ENCODE data around the gene COLEC11.

The COLEC11 gene

DNA sequence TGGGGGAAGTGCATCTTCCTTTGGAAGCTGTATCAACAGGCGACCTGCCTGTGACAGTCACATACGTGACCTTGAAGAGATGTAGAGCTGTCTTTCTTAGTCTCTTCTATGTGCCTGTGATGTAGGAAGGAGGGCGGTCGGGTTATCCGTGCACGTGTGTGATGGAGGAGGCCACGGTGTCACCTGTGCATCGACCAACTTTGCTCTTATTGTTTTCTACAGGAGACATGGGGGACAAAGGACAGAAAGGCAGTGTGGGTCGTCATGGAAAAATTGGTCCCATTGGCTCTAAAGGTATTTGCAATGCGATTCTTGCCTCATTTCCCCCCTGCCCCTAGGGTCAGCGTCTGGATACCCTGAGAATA, 42.4 kb downstream of the COLEC11 start:
- no peaks in the 10 kb centered on the region for H4K20me1 ChIP-seq (ENCODE audit: low read depth, low read length)
- no peaks in the 10 kb centered on the region for H3K27me3 ChIP-seq (ENCODE audit: low read length)
- no peak overlapping the region for H3K4me3 ChIP-seq (ENCODE audit: insufficient read depth, low read length, poor library complexity, severe bottlenecking)
- H3K4me2 ChIP-seq (ENCODE audit: low read depth, low read length, poor library complexity, severe bottlenecking), result no peak overlapping the region
- H3K9ac ChIP-seq (ENCODE audit: low read length), result no peak overlapping the region
- TF ChIP-seq EZH2phosphoT487 (conservative IDR thresholded peaks at IDR 0.05; ENCODE audit: low read length), result no peak
- TF ChIP-seq, protein P1, sequence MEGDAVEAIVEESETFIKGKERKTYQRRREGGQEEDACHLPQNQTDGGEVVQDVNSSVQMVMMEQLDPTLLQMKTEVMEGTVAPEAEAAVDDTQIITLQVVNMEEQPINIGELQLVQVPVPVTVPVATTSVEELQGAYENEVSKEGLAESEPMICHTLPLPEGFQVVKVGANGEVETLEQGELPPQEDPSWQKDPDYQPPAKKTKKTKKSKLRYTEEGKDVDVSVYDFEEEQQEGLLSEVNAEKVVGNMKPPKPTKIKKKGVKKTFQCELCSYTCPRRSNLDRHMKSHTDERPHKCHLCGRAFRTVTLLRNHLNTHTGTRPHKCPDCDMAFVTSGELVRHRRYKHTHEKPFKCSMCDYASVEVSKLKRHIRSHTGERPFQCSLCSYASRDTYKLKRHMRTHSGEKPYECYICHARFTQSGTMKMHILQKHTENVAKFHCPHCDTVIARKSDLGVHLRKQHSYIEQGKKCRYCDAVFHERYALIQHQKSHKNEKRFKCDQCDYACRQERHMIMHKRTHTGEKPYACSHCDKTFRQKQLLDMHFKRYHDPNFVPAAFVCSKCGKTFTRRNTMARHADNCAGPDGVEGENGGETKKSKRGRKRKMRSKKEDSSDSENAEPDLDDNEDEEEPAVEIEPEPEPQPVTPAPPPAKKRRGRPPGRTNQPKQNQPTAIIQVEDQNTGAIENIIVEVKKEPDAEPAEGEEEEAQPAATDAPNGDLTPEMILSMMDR (IDR thresholded peaks at IDR 0.05; ENCODE audit: insufficient read depth, low read length, poor library complexity, severe bottlenecking), result no peak
- H3K36me3 ChIP-seq (ENCODE audit: low read length), result no peaks in the 10 kb centered on the region
- no peaks in the 10 kb centered on the region for H3F3A ChIP-seq (ENCODE audit: insufficient read depth)
- H3K9me3 ChIP-seq (ENCODE audit: insufficient read depth, low read length), result no peaks in the 10 kb centered on the region
- no peaks in the 10 kb centered on the region for H3K79me2 ChIP-seq (ENCODE audit: insufficient read depth, low read length)
- no peak overlapping the region for H3K27ac ChIP-seq (ENCODE audit: low read depth, low read length)
- no peak overlapping the region for H2AFZ ChIP-seq (ENCODE audit: low read depth, low read length, severe bottlenecking)
- no peaks in the 10 kb centered on the region for H3K9me2 ChIP-seq (replicated peaks; ENCODE audit: insufficient read depth, low read length)

DNA sequence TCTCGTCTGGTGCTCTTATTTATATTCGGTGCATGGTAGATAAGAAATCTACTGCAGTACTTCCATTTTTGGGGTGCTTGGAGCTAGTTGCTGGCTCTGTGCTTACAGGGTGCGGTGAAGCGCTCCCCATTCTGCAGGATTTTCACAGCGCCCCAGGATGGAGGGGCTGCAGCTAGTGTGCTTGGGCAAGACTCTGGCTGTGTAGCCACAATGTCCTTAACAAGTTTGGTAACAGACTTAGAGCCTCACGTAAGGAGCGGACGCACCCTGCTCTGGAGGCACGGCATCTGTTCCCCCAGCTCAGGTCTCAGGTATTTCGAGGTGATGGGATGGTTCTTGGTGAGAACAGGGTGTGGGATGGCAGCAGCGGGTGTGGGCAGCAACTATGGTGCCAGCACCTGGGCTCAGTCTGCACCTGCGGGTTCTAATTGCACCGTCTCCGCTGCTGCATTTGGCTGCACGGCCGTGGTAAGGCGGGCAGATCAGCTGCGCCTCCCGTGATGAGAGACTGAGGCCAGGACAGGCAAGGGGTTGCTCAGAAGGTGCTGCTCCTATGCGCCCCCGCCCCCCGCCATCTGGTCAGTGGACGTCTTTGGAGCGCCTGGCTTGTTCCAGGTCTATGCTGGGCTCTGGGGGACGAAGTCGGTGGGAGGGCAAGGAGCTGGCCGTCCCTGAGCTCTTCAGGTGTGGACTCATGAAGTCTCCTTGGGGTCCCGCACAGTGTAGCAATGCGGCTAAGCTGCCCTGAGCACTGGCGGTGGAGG, 43.0 kb downstream of the COLEC11 start:
- no peak overlapping the region for H3K4me3 ChIP-seq (ENCODE audit: insufficient read depth, low read length, poor library complexity, severe bottlenecking)
- H3K9me2 ChIP-seq (replicated peaks; ENCODE audit: insufficient read depth, low read length), result no peaks in the 10 kb centered on the region
- H3K27me3 ChIP-seq (ENCODE audit: low read length), result no peaks in the 10 kb centered on the region
- H3K9me3 ChIP-seq (ENCODE audit: insufficient read depth, low read length), result no peaks in the 10 kb centered on the region
- TF ChIP-seq EZH2phosphoT487 (conservative IDR thresholded peaks at IDR 0.05; ENCODE audit: low read length), result no peak
- TF ChIP-seq, protein P1 (IDR thresholded peaks at IDR 0.05; ENCODE audit: insufficient read depth, low read length, poor library complexity, severe bottlenecking), result no peak
- no peak overlapping the region for H3K27ac ChIP-seq (ENCODE audit: low read depth, low read length)
- H3K36me3 ChIP-seq (ENCODE audit: low read length), result no peaks in the 10 kb centered on the region
- H3K79me2 ChIP-seq (ENCODE audit: insufficient read depth, low read length), result no peaks in the 10 kb centered on the region
- H3K4me2 ChIP-seq (ENCODE audit: low read depth, low read length, poor library complexity, severe bottlenecking), result no peak overlapping the region
- no peaks in the 10 kb centered on the region for H4K20me1 ChIP-seq (ENCODE audit: low read depth, low read length)
- no peaks in the 10 kb centered on the region for H3F3A ChIP-seq (ENCODE audit: insufficient read depth)
- no peak overlapping the region for H2AFZ ChIP-seq (ENCODE audit: low read depth, low read length, severe bottlenecking)
- no peak overlapping the region for H3K9ac ChIP-seq (ENCODE audit: low read length)

DNA sequence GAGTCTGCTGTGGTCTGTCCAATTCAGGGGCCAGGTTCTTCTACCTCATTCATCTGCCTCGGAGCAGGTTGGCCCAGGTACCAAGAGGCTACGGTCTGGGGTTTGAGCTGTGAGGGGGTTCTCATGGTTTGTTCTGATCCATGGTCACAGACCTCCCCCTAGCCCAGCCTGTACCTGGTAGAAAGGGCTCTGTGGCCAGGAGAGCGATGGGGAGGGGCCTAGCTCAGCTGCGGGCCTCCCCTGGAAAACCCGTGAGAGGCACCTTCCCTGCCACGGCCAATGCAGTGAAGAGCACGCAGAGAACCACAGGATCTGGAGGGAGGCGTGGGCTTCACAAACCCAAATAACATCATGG, 43.5 kb downstream of the COLEC11 start:
- Histone ChIP-seq H3K27ac (ENCODE audit: low read depth, low read length) (no peak overlapping the region), H3K4me2 (ENCODE audit: low read depth, low read length, poor library complexity, severe bottlenecking) (no peak overlapping the region), H4K20me1 (ENCODE audit: low read depth, low read length) (no peaks in the 10 kb centered on the region), H3F3A (ENCODE audit: insufficient read depth) (no peaks in the 10 kb centered on the region), H3K9me2 (replicated peaks; ENCODE audit: insufficient read depth, low read length) (no peaks in the 10 kb centered on the region), H3K9ac (ENCODE audit: low read length) (no peak overlapping the region), H3K79me2 (ENCODE audit: insufficient read depth, low read length) (no peaks in the 10 kb centered on the region), H3K36me3 (ENCODE audit: low read length) (no peaks in the 10 kb centered on the region), H3K9me3 (ENCODE audit: insufficient read depth, low read length) (no peaks in the 10 kb centered on the region), H3K4me3 (ENCODE audit: insufficient read depth, low read length, poor library complexity, severe bottlenecking) (no peak overlapping the region), H2AFZ (ENCODE audit: low read depth, low read length, severe bottlenecking) (no peak overlapping the region), H3K27me3 (ENCODE audit: low read length) (no peaks in the 10 kb centered on the region)
- no peak for TF ChIP-seq EZH2phosphoT487 (conservative IDR thresholded peaks at IDR 0.05; ENCODE audit: low read length)
- TF ChIP-seq, protein P1 (IDR thresholded peaks at IDR 0.05; ENCODE audit: insufficient read depth, low read length, poor library complexity, severe bottlenecking), result no peak

Measured in SU-DHL-6 (cell line).